Ovary (tissue), 3 donors: ENCODE measurements around the gene ITGB5.

Experiments used
- CTCF ChIP-seq, 3 donors: fragments of 450-650 bp in 2 of 3; fragments of 200-600 bp in 1 of 3; IDR thresholded peaks; one replicate each; pipeline versions ENCODE4 v1.5.1 to v1.8.0; 2016 to 2022; ENCODE audit warnings: antibody characterized with exemption in 3 of 3, mild to moderate bottlenecking in 1 of 3
- EP300 ChIP-seq: sonication (generic); formaldehyde crosslinking; IDR thresholded peaks from one replicate; pipeline ENCODE4 v1.6.1; 2017; ENCODE audit warnings: antibody characterized with exemption
- POLR2A ChIP-seq: fragments of 450-650 bp; IDR thresholded peaks from one replicate; pipeline ENCODE4 v1.6.1; 2017; ENCODE audit warnings: antibody characterized with exemption, mild to moderate bottlenecking, moderate library complexity
- donor health status: DM: no; HTN: no; CAD: no.

DNA sequence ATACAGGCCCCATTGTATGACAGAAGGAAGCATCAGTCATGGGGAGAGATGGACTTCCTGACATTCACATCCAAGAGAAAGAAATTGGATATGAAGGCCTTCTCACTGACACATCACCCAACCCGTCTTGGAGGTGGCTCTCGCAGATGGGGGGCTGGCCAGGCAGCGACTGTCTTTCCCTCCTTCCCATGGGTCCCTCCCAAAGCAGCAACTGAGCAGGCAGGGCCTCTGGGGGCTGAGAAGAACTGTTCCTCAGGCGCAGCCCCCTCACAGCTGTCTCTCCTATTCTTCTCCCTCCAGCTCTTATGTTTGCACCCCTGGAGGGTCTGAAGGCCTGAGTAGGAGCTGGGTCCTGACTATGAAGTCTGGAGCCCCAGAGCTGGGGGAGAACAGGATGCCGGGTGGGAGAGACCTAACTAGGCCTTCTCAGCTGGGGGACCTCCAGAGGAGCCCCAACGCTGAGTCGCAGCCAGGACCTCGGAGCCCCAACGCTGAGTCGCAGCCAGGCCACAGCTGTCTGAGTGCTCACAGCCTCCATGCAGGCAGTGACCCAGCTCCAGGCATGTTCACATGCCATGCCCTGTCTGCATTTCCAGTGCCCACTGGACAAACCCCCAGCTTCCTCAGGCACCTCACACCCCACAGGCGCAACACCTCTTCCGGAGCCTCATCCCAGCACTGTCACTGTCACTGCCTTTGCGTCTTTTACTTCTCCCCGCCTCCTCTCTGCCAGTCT, 127.3 kb downstream of the ITGB5 start:
- TF ChIP-seq POLR2A (no peak), CTCF (IDR thresholded peaks at IDR 0.05) (no peak), EP300 (no peak)
